ENCODE measurements around the gene GOLGA6L1.
"Not testable (repeated sequence)": the region's sequence is repeated elsewhere in the genome, so short reads cannot be mapped to it uniquely, and the experiment has no call there.

Gene GOLGA6L1, protein sequence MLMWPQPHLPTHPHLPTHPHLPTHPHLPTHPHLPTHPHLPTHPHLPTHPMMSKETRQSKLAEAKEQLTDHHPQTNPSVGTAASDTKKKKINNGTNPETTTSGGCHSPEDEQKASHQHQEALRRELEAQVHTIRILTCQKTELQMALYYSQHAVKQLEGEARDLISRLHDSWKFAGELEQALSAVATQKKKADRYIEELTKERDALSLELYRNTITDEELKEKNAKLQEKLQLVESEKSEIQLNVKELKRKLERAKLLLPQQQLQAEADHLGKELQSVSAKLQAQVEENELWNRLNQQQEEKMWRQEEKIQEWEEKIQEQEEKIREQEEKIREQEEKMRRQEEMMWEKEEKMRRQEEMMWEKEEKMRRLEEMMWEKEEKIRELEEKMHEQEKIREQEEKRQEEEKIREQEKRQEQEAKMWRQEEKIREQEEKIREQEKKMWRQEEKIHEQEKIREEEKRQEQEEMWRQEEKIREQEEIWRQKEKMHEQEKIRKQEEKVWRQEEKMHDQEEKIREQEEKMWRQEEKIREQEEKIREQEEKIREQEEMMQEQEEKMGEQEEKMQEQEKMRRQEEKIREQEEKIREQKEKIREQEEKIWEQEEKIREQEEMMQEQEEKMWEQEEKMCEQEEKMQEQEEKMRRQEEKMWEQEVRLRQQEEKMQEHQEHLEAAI

DNA sequence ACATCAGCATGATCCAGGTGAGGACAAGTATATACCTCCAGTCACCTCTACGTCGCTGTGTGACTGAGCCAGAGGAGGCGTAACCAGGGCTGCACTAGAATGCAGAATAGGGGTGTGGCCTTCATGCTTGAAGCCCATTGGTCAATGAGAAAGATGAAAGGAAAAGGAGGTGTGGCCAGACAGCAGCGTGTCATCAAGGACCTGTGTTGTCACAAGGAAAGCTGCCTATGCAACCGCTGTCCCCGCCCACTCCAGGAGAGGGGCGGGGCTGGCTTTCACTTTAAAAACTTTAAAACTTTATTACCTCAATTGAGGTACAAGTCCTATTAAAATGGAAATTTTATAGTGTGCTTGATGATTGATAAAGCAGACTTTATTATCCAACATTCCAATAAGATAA, at the start of gene GOLGA6L1:
GOLGA6L1 (minus strand) TSS at position 101 of the 400 bp plus-strand sequence; CDS start at position 10, 91 bp downstream.
- DNase-seq (ENCODE audit: low spot score) = not testable (repeated sequence)

DNA sequence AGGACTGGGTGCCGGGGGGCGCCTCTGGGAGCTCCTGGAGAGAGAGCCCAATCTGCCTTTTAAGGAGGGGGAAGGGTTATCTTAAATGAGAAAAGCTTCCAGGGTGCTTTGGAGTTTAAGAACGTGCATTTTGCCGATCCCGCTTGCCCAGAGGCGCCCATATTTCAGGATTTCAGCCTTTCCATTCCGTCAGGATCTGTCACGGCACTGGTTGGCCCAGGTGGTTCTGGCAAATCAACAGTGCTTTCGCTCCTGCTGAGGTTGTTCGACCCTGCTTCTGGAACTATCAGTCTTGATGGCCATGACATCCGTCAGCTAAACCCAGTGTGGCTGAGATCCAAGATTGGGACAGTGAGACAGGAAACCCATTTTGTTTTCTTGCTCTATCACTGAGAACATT, 44.6 kb upstream of the GOLGA6L1 start:
- DNase-seq (ENCODE audit: low spot score) = not testable (repeated sequence)

GRCh38 chr15:23180547-23180927, 43.9 kb upstream of the GOLGA6L1 start:
- DNase-seq (ENCODE audit: low spot score) = not testable (repeated sequence)

DNA sequence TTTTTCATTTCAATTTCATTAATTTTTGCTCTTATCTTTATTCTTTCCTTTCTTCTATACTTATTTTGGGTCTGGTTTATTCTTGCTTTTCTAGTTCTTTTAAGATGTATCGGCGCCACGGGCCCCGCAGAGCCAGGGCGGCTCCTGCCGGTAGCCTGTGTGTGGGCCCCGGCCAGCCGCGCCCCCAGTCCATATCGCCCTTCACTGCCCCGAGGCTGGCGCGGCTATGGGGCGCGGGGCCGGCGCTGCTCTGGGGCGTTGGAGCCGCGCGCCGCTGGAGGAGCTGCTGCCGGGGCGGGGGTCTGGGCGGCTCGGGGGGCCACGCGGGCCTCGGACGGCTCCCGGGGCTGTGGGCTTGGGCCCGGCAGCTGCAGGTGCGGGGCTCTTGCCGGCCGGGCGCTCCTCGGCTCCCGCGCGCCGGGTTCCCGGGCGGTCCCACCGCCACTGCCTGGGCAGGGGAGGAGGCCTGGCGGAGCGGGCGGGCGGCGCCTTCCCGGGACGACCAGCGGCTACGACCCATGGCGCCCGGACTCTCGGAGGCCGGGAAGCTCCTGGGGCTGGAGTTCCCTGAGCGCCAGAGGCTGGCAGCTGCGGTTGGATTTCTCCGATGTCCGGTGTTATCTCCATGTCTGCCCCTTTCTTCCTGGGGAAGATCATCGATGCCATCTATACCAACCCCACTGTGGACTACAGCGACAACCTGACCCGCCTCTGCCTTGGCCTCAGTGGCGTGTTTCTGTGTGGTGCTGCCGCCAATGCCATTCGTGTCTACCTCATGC, 43.3 kb upstream of the GOLGA6L1 start:
- not testable (repeated sequence) for DNase-seq (ENCODE audit: low spot score)

GRCh38 chr15:23176683-23177082, 40.1 kb upstream of the GOLGA6L1 start:
- not testable (repeated sequence) for DNase-seq (ENCODE audit: low spot score)

GRCh38 chr15:23175606-23176005, 39.0 kb upstream of the GOLGA6L1 start:
- not testable (repeated sequence) for DNase-seq (ENCODE audit: low spot score)

GRCh38 chr15:23174609-23175140, 38.1 kb upstream of the GOLGA6L1 start:
- DNase-seq (ENCODE audit: low spot score) = not testable (repeated sequence)

- not testable (repeated sequence) for DNase-seq (ENCODE audit: low spot score)
Measured at GRCh38 chr15:23132787-23133186, 3.8 kb downstream of the GOLGA6L1 start.

DNA sequence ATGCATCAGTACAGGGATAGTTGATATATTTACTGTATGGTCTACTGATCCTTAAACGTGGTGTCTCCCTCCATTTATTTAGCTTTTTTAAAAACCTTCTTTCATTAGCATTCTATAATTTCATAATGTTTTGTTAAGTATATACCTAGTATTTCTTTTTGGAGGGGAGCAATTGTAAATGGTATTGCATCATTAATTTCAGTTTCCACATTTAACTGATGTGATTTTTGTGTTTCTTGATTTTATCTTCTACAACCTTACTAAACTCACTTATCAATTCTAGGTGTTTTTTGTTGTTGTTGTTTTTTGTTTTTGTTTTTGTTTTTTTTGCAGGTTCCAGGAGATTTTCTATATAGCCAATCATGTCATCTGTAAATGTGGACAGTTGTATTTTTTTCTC, 18.4 kb downstream of the GOLGA6L1 start:
- no peak for DNase-seq (ENCODE audit: low spot score)

DNA sequence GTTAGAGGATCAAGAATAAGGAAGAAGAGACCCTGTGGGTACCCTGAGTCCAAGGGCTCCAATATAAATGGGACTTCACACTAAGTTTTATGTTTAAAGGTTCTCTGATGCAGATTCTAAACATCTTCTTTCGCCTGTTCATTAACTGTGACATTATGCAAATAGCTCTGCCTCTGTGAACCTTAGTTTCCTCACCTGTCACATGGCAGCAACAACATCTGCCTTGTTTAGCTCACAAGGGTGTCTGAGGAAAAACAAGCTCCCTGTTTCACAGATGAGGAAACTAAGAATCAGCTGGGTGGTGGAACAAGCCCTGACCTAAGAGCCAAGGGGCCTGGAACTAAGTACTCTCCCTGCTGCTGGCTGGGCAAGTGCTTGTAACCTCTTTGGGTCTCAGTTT, 40.8 kb downstream of the GOLGA6L1 start:
- no peak for DNase-seq (ENCODE audit: low spot score)

- no peak for DNase-seq (ENCODE audit: low spot score)
Measured at GRCh38 chr15:23083115-23083514, 53.5 kb downstream of the GOLGA6L1 start.

- DNase-seq (ENCODE audit: low spot score) = not testable (repeated sequence)
Measured at GRCh38 chr15:23081996-23082737, 54.5 kb downstream of the GOLGA6L1 start.

DNA sequence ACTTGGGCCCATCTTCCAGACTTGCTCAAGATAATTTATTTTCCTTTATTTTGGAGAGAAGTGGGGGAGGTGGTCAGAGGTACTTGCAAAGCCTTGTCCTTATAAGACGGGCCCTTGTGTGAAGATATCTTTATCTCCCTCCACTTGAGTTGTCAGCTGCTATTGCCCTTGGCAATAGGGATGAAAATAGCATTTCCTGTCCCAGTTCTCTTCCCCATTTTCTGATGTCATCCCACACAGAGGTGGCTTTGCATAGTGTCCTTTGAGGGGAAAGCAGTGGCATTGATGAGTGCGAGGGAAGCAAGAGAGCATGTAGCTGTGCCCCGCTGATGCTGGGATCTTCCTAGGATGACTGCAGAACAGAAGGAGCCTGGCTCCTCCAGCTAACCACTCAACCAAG, 55.4 kb downstream of the GOLGA6L1 start:
- no peak for DNase-seq (ENCODE audit: low spot score)

DNA sequence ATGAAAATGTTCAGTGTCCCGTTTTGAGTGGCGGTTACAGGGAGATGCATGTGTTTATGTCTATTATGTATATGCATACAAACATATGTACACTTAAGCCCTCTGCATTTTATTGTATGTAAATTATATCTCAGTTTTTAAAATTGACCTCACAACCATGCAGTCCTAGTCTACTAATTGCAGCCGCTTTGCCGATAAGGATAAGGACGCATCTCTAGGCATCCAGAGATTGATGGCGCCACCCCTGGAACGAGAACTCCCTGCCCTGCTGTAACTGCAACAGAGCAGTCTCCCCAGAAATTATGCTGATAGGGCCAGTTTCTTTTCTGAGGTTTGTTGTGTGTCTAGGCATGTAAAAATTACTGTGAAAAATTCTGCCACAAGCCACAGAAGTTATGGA, 56.9 kb downstream of the GOLGA6L1 start:
- DNase-seq (ENCODE audit: low spot score) = no peak
